ENCODE results near the gene ST3GAL3.

DNA sequence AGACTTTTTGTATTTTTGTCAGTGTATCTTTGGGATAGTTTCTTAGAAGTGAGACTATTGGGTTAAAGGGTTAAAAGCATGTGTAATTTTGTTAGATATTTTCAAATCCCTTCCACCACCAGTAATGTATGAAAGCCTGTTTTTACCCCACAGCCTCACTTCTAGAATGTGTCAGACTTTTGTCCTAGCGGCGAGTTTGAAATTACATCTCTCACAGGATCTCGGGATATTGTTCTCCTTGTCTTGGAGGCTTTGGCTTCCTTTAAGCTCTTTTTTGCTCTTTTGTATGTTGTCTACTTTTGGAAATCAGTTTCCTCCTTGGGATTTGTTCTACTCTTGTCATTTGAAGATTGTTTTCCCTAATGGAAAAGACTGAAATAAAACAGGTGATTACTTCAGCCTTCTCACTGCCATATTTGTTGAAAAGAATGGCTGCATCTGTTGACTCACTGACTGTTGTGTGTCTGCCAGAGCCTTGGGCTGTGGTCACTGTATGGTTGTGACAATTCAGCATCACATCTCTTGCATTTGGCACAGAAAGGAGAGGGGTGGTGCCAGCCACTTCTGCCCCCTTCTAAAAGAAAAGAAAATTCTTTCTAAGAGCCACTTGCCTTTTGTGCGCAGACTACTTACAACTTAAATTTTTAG is 22.6 kb downstream of the ST3GAL3 start:
- TF ChIP-seq, protein P1, sequence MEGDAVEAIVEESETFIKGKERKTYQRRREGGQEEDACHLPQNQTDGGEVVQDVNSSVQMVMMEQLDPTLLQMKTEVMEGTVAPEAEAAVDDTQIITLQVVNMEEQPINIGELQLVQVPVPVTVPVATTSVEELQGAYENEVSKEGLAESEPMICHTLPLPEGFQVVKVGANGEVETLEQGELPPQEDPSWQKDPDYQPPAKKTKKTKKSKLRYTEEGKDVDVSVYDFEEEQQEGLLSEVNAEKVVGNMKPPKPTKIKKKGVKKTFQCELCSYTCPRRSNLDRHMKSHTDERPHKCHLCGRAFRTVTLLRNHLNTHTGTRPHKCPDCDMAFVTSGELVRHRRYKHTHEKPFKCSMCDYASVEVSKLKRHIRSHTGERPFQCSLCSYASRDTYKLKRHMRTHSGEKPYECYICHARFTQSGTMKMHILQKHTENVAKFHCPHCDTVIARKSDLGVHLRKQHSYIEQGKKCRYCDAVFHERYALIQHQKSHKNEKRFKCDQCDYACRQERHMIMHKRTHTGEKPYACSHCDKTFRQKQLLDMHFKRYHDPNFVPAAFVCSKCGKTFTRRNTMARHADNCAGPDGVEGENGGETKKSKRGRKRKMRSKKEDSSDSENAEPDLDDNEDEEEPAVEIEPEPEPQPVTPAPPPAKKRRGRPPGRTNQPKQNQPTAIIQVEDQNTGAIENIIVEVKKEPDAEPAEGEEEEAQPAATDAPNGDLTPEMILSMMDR (IDR thresholded peaks at IDR 0.05): no peak
- no peak for TF ChIP-seq POLR2A (IDR thresholded peaks at IDR 0.05)

Data from uterus (tissue), 2 donors.